HepG2 (cell line): ENCODE results near the gene AMBRA1. TPM values are rescaled to one million over a fixed set of nuclear protein-coding genes. Genes with fewer than 3 reads are reported as not detected.

Experiments
- ATF1 ChIP-seq: IDR thresholded peaks from 2 replicates; pipeline ENCODE4 v1.6.1; 2016; ENCODE audit warnings: mild to moderate bottlenecking, control low read depth
- ATRX ChIP-seq: sonication (generic); formaldehyde crosslinking; IDR thresholded peaks from 2 replicates; pipeline ENCODE4 v1.4.0; 2020; ENCODE audit warnings: missing genetic modification reagents, borderline replicate concordance
- CHCHD3 ChIP-seq: sonication (generic); formaldehyde crosslinking; IDR thresholded peaks from 2 replicates; pipeline ENCODE4 v1.8.0; 2022; ENCODE audit warnings: mild to moderate bottlenecking, missing genetic modification reagents, moderate library complexity
- FOXP1 ChIP-seq, 2 experiments: fragments of 450-650 bp in 1 of 2; IDR thresholded peaks; 2 replicates each; pipeline ENCODE4 v1.6.1; 2017 to 2018; ENCODE audit warnings: antibody characterized with exemption in 1 of 2
- FUBP1 ChIP-seq: sonication (generic); formaldehyde crosslinking; IDR thresholded peaks from 2 replicates; pipeline ENCODE4 v1.5.1; 2020; ENCODE audit warnings: missing genetic modification reagents, mild to moderate bottlenecking, borderline replicate concordance
- HMG20A ChIP-seq: IDR thresholded peaks from 2 replicates; pipeline ENCODE4 v1.6.1; 2016; ENCODE audit warnings: borderline replicate concordance
- KAT7 ChIP-seq: IDR thresholded peaks from 2 replicates; pipeline ENCODE4 v1.6.1; 2018; ENCODE audit warnings: borderline replicate concordance, missing compliant biosample characterization
- KLF12 ChIP-seq: sonication (generic); formaldehyde crosslinking; IDR thresholded peaks from 2 replicates; pipeline ENCODE4 v1.4.0; 2020; ENCODE audit warnings: missing genetic modification reagents, borderline replicate concordance
- MXD4 ChIP-seq: IDR thresholded peaks from 2 replicates; pipeline ENCODE4 v1.6.1; 2016; ENCODE audit warnings: mild to moderate bottlenecking, missing biosample characterization, missing genetic modification reagents
- NFYB ChIP-seq: sonication (generic); formaldehyde crosslinking; IDR thresholded peaks from 2 replicates; pipeline ENCODE4 v1.4.0; 2020; ENCODE audit warnings: missing genetic modification reagents
- ONECUT2 ChIP-seq: sonication (generic); formaldehyde crosslinking; IDR thresholded peaks from 2 replicates; pipeline ENCODE4 v1.4.0; 2020; ENCODE audit warnings: missing genetic modification reagents
- PAWR ChIP-seq: sonication (generic); formaldehyde crosslinking; IDR thresholded peaks from 2 replicates; pipeline ENCODE4 v1.4.0; 2020; ENCODE audit warnings: missing genetic modification reagents, mild to moderate bottlenecking, borderline replicate concordance
- POGZ ChIP-seq: sonication (generic); formaldehyde crosslinking; IDR thresholded peaks from 2 replicates; pipeline ENCODE4 v1.4.0; 2020; ENCODE audit warnings: mild to moderate bottlenecking, missing genetic modification reagents
- SNAPC4 ChIP-seq: sonication (generic); formaldehyde crosslinking; IDR thresholded peaks from 2 replicates; pipeline ENCODE4 v1.4.0; 2020; ENCODE audit warnings: mild to moderate bottlenecking, missing genetic modification reagents
- TBP ChIP-seq: sonication (generic); formaldehyde crosslinking; IDR thresholded peaks from 2 replicates; pipeline ENCODE4 v1.5.0; 2020; ENCODE audit warnings: missing genetic modification reagents
- ZBTB8A ChIP-seq: sonication (generic); formaldehyde crosslinking; IDR thresholded peaks from 2 replicates; pipeline ENCODE4 v1.4.0; 2020; ENCODE audit warnings: mild to moderate bottlenecking, low read depth, missing genetic modification reagents, borderline replicate concordance
- ZNF160 ChIP-seq: sonication (generic); formaldehyde crosslinking; IDR thresholded peaks from 2 replicates; pipeline ENCODE4 v1.8.0; 2022; ENCODE audit warnings: mild to moderate bottlenecking, inconsistent platforms, missing genetic modification reagents
- ZNF3 ChIP-seq: IDR thresholded peaks from 2 replicates; pipeline ENCODE4 v1.7.0; 2017; ENCODE audit warnings: inconsistent platforms
- ZNF33A ChIP-seq: sonication (generic); formaldehyde crosslinking; IDR thresholded peaks from 2 replicates; pipeline ENCODE4 v1.5.1; 2020; ENCODE audit warnings: missing genetic modification reagents, mild to moderate bottlenecking, moderate library complexity, borderline replicate concordance
- ZNF563 ChIP-seq: sonication (generic); formaldehyde crosslinking; IDR thresholded peaks from 2 replicates; pipeline ENCODE4 v1.8.0; 2022; ENCODE audit warnings: mild to moderate bottlenecking, moderate library complexity, missing genetic modification reagents
- ZNF652 ChIP-seq: IDR thresholded peaks from 2 replicates; pipeline ENCODE4 v1.6.1; 2016; ENCODE audit warnings: low read depth, borderline replicate concordance
- ZNF839 ChIP-seq: sonication (generic); formaldehyde crosslinking; IDR thresholded peaks from 2 replicates; pipeline ENCODE4 v1.4.0; 2020; ENCODE audit warnings: missing genetic modification reagents, mild to moderate bottlenecking, borderline replicate concordance
- polyA plus RNA-seq, 8 experiments: library from polyadenylated mRNA; depleted of rRNA in 3 of 8; stranded (reverse) in 7 of 8; unstranded in 1 of 8; fragments of >200 nt; fragmentation: Illumina TruSeq in 4 of 8; extraction: Trizol in 4 of 8; gene quantifications; 2 replicates each; pipeline versions ENCODE4 v1.2.1 to v1.2.3, GENCODE V29; 2011 to 2016; ENCODE audit warnings: low read depth in 4 of 8, missing spikeins in 1 of 8, mixed read lengths in 1 of 8; ENCODE audit not compliant: insufficient read depth in 1 of 8
- total RNA-seq, 5 experiments: library from RNA; depleted of rRNA; stranded (reverse); fragments of >200 nt; fragmentation: Illumina TruSeq; extraction: Trizol; gene quantifications; 2 replicates each; pipeline ENCODE4 v1.2.3, GENCODE V29; 2016; ENCODE audit warnings: low read depth in 1 of 5
- TF ChIP-seq, protein P1 (sequence below): sonication (generic); IDR thresholded peaks from 2 replicates; pipeline ENCODE4 v1.6.1; 2016; ENCODE audit warnings: low read depth, borderline replicate concordance

AMBRA1 gene
- total and polyA plus RNA-seq, 2 of the 13 experiments (the other 11 are each of a cell fraction or from before 2014, with no cell fraction given) = 15.7 to 26.0 TPM

DNA sequence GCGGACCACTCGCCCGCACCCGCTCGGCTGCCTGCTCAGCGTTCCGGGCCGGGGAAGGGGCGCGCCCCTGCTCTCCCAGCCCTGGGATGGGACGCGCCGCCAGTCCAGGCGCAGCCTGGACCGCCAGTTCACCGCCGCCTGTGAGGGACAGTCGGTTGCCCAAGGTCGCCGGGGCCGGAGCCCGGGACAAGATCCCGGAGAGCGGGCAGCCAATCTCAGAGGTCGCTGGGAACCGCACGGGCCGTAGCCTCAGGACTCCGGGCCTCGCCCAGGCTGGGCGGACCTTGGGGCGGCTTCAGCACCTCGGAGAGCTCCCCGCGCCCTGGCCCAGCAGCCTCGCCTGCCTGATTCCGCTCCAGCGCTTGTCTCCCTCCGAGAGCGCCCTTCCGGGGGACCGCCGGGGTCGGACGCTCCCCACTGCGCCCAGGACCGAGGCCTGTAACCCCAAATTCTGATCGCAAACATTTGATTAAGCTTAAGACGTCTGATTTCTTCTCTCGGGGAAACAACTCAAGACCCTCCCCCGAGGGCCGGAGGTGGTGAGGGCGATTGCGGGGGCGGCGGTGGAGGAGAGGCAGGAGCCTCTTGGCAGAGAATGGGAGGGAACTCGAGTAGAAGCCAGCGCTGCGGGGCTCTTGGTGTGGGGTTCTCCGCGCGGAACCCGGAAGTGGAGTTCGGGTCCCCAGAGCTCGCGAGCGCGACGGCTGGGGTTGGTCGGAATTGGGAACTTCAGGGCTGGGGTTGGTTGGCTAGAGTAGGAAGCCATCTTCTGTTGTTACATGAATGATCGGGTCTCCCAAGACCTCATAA lies 201.2 kb downstream of the AMBRA1 start (continued):
- TF ChIP-seq, protein P1, sequence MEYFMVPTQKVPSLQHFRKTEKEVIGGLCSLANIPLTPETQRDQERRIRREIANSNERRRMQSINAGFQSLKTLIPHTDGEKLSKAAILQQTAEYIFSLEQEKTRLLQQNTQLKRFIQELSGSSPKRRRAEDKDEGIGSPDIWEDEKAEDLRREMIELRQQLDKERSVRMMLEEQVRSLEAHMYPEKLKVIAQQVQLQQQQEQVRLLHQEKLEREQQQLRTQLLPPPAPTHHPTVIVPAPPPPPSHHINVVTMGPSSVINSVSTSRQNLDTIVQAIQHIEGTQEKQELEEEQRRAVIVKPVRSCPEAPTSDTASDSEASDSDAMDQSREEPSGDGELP = peak; percentile 19; the same call in 1 of the 2 replicates
- TF ChIP-seq ZNF652 (CRISPR knock-in tag) = no peak
- TF ChIP-seq SNAPC4 (CRISPR knock-in tag) = peak; percentile 96
- TF ChIP-seq FUBP1 (CRISPR knock-in tag) = no peak
- TF ChIP-seq ZNF839 = peak; percentile 89
- no peak; the same call in 1 of the 2 replicates for TF ChIP-seq NFYB (CRISPR knock-in tag)
- TF ChIP-seq ZBTB8A (CRISPR knock-in tag) = no peak
- peak; percentile 98 for TF ChIP-seq KLF12 (CRISPR knock-in tag)
- peak; percentile 55; the same call in 1 of the 2 replicates for TF ChIP-seq ZNF3 (CRISPR knock-in tag)
- TF ChIP-seq FOXP1 (IDR thresholded peaks at IDR 0.05) = no peak
- TF ChIP-seq FOXP1 (CRISPR knock-in tag; IDR thresholded peaks at IDR 0.05) = 0 out of 2 replicates have a peak, but pooled peaks have one; percentile 8
- no peak for TF ChIP-seq ATRX (CRISPR knock-in tag)
- peak; percentile 96 for TF ChIP-seq MXD4 (CRISPR knock-in tag)
- TF ChIP-seq ZNF33A = peak; percentile 64; the same call in 1 of the 2 replicates
- TF ChIP-seq ONECUT2 (CRISPR knock-in tag) = peak; percentile 83
- no peak for TF ChIP-seq ATF1 (CRISPR knock-in tag)
- TF ChIP-seq ZNF160 (CRISPR knock-in tag) = peak; percentile 96
- TF ChIP-seq POGZ = peak; percentile 55; the same call in 1 of the 2 replicates
- peak; percentile 29; the same call in 1 of the 2 replicates for TF ChIP-seq PAWR (CRISPR knock-in tag)
- 0 out of 2 replicates have a peak, but pooled peaks have one; percentile 61 for TF ChIP-seq KAT7
- TF ChIP-seq TBP = no peak
- 0 out of 2 replicates have a peak, but pooled peaks have one; percentile 34 for TF ChIP-seq HMG20A (CRISPR knock-in tag)
- TF ChIP-seq ZNF563 = peak; percentile 99
- TF ChIP-seq CHCHD3 (CRISPR knock-in tag) = peak; percentile 89
